ENCODE data around the gene DIAPH1. TPM values are rescaled to one million over a fixed set of nuclear protein-coding genes. Genes with fewer than 3 reads are reported as not detected.

The DIAPH1 gene
- 41.7 TPM for polyA plus RNA-seq (2013, experiment 1 of 2; ENCODE audit: insufficient read length)
- polyA plus RNA-seq (2013, experiment 2 of 2; ENCODE audit: insufficient read length), result 40.2 TPM

DNA sequence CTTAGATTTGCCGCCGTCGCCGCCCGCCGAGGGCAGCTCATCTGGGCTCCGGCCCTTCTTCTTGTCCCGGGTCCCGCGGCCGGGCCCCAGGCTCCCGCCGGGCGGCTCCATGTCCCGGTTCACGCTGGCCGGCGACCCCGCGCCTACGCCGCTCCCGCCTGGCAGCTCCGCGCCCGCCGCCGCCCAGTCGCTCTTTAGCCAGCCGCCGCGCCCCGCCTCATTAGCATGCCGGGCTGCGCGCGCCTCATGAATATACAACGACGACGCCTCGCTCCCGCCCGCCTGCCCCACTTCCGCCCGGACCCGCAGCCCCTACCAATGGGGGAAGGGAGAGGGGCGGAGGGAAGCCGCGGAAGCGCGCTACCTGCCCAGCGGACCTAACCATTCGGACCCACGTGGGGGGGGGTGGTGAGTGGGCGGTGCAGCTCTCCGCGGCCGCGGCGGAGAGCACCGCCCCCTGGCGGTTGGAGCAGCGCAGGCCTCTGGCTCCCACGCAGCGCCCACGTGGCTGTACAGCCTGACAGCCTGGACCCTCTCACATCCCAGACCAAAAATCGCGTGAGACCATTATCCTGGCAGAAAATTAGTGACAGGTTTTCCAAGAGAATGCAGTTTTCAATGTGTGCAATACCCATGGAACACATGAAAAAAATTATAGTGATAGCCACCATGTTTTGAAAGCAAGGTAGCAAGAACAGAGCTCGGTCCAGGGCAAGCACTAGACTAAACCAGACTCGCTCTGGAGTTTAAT lies at the start of gene DIAPH1:
DIAPH1 (minus strand) TSS at position 197 of the 751 bp plus-strand sequence; CDS start at position 111, 86 bp downstream.
- DNase-seq, result peak; percentile 96

DNA sequence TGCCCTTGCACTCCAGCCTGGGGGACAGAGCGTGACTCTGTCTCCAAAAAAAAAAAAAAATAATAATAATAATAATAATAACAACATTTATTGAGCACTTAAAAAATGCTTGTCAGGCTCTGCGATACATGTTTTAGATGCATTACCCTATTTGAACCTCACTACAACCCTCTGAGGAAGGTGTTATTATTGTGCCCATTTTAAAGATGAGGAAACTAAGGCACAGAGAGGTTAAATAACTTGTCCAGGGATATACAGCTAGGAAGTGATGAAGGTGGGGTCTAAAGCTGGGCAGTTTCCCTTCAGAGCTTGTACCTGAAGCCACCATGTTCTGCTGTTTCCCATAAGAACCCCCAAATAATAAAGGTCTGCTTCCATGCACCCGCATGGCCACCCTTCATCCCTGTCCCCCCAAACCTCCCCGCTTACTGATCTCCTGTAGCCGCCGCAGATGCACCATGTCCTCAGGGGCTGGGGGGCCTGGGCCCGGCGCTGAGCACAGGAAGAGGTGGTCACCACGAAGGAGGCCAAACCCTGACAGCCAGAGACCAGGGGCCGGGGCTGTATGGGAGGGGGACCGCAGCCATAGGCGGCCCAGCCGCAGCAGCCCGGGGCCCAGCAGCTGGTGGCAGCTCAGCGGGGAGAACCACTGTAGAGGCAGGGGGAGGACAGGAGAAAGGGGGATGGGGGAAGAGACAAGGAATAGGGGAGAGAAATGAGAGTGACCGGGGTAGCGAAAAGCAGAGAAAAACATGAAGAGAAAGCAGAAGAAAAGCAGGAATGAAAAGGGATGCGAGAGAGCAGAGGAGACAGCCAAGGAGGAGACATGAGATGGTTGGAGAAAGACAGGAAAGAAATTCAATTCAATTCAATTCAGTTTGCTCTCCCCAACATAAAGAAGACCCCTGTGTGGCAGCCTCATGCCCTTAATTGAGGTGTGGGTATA lies 47.5 kb upstream of the DIAPH1 start:
- DNase-seq, result no peak

DNA sequence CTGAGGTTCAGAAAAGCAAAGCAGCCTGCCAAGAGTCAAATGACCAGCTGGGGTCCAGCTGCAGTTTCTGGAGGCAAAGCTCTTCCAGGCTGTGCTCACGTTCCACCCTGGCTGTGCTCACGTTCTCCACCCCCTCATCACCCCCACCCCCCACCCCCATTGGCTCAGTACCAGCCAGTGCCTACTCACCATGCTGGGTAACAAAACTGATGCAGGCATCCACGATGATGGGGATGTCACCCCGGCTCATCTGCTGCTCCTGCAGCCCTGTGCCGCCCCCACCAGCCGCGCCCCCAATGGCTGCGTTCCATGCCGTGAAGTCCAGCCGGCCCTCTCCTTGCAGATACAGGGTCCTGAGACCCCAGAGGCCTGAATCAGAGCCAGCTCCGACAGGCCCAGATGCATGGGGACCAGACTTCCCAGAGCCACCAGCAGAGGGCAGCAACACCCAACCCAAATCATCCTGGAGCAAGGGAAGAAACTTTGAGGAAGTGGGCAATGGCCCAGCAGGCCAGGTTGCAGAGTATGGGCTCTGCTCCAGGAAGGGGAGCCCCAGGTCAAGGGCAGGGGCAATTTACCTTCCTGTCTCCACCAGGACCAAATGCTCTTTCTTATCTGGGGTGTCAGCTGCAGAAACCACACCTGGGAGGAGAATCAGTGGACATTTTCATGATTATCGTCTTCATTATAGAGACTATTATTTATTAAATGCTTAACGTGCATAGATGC lies 46.1 kb upstream of the DIAPH1 start:
- peak; percentile 57 for DNase-seq

DNA sequence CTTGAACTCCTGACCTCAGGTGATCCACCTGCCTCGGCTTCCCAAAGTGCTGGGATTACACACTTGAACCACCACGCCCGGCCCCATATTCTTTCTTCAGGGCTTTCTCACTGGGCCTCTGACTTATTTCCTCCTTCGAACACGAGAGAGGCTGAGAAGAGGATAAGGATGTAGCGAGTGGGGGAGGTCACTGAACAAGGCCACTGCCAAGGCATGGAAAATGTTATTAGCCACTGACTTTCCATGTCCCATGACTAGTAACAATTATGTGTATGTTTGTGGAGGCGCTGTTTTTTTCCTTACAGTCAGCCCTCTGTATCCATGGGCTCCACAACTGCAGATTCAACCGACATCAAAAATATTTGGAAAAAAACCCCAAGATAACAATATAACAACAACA lies 44.7 kb upstream of the DIAPH1 start:
- no peak for DNase-seq

DNA sequence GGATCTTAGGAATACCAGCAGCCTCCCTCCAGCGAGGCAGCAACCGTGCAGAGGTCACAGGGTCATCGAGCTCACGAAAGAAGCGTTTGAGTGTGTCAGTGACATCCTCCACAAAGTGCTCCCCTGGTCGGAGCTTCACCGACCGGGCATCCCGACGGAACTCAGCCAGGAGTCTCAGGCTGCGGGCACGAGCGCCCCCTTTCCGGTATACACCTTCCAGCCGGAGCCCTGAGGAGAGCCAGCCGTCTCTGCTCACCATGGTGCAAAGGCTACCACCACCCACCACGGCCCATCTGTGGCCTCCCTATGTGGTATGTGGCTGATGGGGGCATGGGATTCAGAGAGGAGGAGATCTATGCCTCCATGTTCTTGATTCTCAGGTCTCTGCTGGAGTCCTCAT lies 43.2 kb upstream of the DIAPH1 start:
- DNase-seq, result no peak

DNA sequence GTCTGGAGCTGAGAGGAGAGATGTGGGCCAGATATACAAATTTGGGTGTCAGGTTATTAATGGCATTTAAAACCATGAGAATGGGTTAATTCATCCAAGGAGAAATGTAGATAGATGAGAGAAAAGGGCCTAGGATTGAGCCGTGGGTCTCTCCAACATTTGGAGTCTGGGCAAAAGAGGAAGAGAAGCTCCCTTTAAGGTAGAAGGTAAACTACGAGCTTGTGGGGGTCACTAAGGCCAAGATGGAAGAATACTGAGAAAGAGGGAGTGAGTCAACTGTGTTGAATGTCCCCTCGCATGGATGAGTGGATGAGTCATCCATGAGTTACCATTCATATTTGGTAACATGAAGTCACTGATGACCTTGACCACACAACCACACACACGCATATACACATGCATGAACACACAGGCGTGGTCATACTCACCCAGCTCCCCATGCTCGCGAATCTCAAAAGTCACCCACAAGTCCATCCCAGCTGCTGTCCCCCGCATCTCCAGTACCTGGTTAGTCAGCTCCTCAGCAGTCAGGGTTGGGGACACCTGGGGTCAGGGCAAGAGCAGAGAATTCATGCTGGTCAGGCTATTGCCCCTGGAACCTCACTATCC lies 39.2 kb upstream of the DIAPH1 start:
- peak; percentile 91 for DNase-seq

DNA sequence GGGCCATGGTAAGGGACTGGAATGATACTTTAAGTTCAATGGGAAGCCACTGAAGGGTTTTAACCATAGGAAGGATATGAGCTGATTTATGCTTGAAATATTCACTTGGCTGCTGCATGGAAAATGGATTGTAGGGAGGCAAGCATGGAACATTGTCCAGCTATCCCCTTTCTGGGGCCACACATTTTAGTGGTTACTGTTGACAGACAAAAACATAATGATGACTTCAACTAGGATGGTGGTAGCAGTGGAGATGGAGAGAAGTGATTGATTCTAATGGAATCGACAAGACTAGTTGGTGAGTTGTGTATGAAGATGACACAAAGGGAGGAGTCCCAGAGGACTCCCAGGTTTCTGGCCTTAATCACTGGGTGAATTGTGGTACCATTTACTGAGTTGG lies 38.6 kb upstream of the DIAPH1 start:
- peak; percentile 28 for DNase-seq

DNA sequence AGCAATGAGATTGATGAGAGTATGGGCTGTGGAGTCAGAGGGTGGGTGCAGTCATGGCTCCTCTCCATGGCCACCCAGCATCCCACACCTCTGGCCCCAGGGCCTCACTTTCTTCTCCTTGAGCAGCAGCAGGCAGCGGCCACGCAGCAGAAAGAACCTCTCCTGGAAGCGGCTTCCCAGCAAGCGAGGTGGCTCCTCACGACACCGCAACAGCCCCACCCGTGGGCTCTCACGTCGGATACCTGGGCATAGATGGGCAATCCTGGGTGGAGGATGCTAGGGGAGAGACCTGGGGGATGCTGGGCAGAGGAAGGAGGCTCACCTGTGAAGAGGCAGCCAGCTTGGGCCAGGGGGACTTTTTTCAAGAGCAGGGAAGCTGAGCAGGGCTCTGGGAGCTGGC lies 37.6 kb upstream of the DIAPH1 start:
- DNase-seq, result no peak

DNA sequence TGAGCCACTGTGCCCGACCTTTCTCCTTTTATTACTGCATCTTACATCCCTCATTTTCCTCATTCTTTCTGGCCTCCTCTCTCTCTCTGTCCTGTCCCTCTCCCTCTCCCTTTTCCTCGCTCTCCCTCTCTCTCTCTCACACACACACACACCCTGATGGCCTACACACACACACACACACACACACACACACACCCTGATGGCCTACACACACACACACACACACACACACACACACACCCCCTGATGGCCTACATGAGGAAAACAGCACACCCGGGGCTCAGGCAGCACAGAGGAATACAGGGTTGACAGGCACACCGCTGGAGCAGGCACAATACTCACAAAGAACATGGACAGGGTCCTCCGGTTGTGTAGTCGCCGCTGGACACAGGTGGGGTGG lies 36.2 kb upstream of the DIAPH1 start:
- DNase-seq, result no peak

DNA sequence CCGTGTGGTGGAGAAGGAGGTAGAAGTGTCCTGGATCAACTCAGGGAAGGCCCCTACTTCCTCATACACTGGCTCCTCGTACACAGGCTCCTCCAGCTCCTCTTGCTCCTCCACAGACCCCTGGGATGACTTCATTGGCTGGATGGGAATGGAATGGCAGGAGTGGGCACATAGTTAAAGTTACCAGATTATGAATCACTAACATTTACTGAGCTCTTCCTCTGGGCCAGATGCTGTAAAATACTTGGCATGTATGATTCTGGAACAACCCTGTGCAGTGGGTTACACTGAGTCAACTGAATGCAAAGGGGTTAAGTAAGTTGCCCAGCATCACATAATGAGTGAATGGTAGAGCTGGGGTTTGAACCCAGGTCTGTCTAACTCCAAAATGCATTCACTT lies 35.5 kb upstream of the DIAPH1 start:
- peak; percentile 90 for DNase-seq

DNA sequence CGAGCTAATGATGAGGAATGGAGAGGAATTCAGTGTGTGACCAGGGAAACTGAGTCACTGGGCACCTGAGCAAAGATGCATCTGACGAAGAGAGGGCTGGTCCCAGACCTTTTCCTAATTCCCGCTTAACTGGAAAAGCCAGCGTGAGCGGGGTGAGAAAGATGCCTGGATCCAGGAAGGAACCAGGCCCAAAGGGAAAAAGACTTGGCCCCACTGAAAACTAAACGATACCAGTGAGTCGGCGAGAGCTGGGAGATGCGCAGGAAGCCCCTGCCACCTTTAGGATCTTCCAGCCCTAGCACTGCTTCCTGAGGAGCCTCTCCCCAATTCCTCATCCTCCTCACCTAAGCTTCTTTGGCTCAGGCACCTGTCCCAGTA lies 32.9 kb upstream of the DIAPH1 start:
- no peak for DNase-seq

DNA sequence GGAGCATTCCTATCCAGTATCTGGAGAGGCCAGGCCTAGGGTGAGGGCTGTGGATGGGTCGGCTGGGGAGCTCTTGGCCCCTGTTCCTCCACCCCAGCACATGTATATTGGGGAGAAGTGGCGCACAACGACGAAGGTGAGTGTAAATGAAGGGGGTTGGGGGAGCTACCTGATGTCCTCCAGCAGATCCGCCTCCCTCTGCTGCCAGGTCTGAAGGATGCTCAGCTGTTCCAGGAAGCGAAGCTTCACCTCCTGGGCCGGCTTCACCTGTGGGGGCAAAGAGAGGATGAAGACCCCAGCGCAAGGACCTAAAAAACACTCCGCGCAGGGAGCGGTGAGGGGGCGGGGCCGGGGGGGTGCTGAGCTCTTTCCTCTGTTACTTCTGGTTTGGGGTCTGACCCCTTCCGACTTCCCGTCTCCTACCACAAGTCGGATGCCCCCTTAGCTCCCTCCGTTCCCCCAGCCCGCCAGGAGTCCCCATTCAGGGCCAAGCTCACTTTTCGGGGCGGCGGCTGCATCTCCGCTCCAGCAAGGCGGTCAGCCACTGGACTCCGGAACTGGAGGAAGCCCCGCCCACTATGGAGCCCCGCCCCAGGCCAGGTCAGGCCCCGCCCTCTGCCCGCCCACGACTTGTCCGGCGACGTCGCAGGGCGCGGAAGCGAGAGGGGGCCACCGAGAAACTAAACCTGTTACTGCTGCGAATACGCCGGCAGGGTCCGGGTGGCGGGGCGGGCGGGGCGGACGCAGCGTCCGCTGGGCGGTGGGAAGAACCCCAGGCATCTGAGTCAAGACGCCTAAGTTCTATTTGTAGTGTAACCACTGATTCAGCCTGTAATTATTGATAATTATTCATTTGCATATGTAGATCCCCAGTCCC lies 32.3 kb upstream of the DIAPH1 start, which contains the start of gene FCHSD1:
FCHSD1 (minus strand) TSS at position 568 of the 877 bp plus-strand sequence; CDS start at position 518, 50 bp downstream.
- peak; percentile 70 for DNase-seq

DNA sequence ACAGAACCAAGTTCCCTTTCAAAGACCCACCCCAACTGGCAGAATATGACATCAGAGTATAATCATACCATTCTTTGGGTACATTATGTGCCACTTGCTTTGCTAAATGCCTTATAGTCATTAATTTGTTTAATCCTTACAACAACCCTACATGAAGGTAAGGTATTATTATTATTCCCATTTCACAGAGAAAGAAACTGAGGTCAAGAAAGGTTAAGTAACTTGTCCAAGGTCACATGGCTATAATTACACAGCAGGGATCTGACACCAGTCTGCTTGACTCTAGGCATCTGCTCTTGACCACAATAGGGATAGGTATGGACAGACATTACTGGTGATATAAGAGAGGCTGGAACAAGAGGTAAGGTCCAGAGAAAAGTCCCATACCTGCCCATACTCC lies 31.2 kb upstream of the DIAPH1 start:
- DNase-seq, result no peak

DNA sequence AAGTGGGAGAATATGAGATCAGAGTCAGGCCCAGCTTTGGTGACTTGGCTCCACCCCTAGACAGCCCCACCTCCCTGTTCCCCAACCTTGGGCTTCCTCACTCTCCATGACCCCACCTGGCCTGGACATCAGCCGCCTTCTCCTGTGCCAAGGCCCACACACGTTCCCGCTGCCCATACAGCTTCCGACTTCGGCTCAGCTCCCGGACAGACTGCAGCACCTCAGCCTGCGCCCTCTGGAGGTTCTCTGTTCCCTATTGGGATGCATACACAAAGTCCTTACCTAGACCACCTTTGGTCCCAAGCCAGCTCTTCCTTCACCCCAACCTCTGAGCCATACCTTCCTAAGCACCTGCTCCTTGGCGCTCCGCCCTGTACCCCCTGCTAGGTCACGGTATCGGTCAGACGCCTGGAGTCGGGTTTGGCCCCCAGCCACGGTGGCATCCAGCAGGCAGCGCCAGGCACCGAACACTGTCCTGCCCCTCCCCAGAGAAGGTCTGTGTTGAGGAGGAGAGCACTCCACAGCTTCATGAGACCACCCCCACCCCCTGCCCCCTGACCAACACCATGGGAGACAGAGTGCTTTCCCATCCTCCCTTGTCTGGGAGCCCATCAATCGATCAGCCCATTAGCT lies 30.4 kb upstream of the DIAPH1 start:
- DNase-seq, result no peak

DNA sequence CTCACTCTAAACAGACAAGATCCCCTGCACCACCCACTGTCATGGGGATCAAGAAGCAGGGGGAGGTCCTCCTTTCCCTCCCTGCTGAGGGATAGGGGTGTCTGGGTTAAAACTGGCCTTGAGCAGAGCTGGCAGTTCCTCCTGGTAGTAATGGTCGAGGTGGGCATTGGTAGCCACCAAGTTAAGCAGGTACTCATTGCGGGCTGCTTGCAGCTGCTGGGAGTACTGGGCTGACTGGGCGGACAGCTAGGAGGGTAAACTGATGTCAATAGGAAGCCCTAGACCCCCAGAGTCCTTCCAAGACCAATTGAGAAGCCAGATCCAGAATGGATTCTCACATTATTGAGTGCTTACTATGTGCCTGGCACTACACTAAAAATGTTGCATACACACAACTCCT lies 29.1 kb upstream of the DIAPH1 start:
- DNase-seq, result no peak

DNA sequence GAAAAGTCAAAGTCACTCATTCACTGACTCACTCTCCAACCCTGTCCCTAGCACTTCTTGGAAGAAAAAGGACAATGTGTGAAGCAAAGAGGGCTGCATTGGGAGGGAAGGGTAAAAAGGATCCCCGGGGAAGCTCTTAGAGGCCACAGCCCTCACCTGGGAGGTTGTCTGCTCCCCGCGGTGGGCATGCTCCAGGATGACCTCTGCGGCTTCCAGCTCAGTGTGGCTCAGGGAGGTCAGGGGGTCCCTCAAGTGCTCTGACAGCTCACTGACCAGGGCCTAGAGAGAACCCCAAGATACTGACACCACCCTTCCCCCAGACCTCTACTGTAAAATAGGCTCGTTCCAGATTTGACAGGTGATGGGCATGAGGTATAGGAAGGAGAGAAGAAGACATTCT lies 28.4 kb upstream of the DIAPH1 start:
- DNase-seq, result no peak

DNA sequence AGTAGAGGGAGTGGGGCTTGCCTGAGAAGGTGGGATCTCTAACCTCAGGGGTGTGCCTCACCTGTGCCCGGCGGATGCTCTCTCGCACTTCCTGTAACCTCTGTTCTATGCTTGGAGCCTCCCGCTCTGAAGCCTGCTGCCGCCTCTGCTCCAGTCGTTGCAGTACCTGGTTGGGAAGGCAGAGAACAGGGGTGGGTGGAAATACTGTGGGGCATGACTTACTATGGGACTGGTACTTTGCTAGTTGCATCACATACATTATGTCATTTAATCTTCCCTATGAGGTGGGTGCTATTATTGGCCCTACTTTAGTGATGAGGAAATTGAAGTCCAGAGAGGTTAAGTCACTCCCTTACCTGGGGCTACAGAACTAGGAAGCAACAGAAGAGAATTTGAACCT lies 27.2 kb upstream of the DIAPH1 start:
- no peak for DNase-seq

DNA sequence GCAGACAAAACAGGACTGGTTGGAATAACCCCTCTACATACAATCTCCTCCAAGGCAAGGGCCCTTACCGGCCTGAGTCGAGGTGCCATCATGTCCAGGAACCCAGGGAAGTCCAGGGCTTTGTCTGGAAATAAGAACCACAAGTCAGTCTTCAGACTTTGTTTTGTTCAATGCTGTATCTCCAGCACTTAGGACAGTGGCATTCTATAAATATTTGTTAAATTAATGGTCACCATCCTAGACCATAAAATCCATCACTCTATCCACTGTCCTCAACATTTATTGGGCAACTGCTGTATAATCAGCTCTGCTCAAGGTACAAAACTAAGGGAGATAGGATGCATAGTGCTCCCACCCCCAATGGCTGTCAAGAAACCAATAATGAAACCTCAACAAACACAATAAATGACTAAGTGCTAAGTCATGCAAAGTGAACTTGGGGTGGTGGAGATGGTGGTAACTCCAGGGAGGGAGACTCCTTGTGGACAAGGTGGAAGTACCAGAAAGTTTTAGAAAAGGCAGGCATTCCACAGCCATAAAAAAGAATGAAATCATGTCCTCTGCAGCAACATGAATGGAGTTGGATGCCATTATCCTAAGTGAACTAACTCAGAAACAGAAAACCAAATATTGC lies 23.0 kb upstream of the DIAPH1 start:
- DNase-seq, result peak; percentile 62

DNA sequence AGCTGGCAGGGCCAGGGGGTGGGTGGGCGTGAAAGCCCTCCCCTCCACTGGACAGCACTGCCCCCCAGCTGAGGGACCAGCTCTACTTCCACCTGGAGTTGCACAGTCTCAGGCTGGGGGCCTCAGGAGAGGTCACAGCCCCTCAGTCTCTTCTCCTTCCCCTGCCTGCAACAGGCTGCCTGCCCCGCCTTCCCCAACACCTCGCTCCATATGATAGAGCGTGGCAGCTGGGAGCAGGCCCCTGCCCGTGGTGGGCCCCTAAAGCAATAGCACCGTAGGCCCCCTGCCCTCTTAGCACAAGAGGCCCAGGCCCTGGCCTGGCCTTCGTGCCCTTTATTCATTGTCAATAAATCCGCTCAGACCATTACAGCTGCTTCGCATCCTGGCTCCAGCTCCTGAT lies 21.9 kb upstream of the DIAPH1 start:
- DNase-seq, result no peak

DNA sequence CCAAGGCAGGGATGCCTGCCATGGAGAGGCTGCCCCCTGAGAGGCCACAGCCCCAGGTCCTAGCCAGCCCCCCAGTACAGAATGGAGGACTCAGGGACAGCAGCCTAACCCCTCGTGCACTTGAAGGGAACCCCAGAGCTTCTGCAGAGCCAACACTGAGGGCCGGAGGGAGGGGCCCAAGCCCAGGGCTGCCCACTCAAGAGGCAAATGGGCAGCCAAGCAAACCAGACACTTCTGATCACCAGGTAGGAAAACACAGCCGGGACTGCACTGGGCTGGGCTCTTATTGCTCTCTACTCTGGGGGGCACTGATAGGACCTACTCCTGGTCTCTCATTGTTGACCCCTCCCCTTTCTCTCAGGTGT lies 21.2 kb upstream of the DIAPH1 start:
- no peak for DNase-seq
